Upper lobe of right lung (tissue), 1 donor: ENCODE data around the gene CRYL1. TPM values are rescaled to one million over a fixed set of nuclear protein-coding genes. Genes with fewer than 3 reads are reported as not detected.

Source experiments
- ATAC-seq: fragments of 200-7000 bp; cut with Tn5 transposase; one replicate; pipeline ENCODE4 v1.9.1; 2020; ENCODE audit warnings: mild to moderate bottlenecking, moderate library complexity
- DNase-seq: peaks from one replicate; pipeline ENCODE4 v3.0.0-alpha.2; 2020
- H3K27ac ChIP-seq: fragments of 200-600 bp; one replicate; pipeline ENCODE4 v1.8.0; 2022
- H3K27me3 ChIP-seq: fragments of 200-600 bp; one replicate; pipeline ENCODE4 v1.8.0; 2022; ENCODE audit warnings: mild to moderate bottlenecking
- H3K36me3 ChIP-seq: fragments of 200-600 bp; one replicate; pipeline ENCODE4 v1.8.0; 2022
- H3K4me1 ChIP-seq: fragments of 200-600 bp; one replicate; pipeline ENCODE4 v1.8.0; 2022
- H3K4me3 ChIP-seq: fragments of 200-600 bp; one replicate; pipeline ENCODE4 v1.8.0; 2022; ENCODE audit warnings: mild to moderate bottlenecking
- H3K9me3 ChIP-seq: fragments of 200-600 bp; one replicate; pipeline ENCODE4 v1.8.0; 2022
- CTCF ChIP-seq: fragments of 200-600 bp; IDR thresholded peaks from one replicate; pipeline ENCODE4 v1.8.0; 2022; ENCODE audit warnings: antibody characterized with exemption
- intact Hi-C: fragments of 100-400 bp; cut with DNase I; formaldehyde crosslinking; loops from one replicate; pipeline ENCODE4 v1.11.0; 2022
- microRNA-seq: library from miRNA; unstranded; fragments of <30 nt; microRNA quantifications from one replicate; pipeline ENCODE4 v1.2.0, GENCODE V29; 2020; ENCODE audit warnings: borderline microRNAs expressed
- total RNA-seq: library from RNA; stranded (reverse); fragmentation: NEBNext Ultra II Directional; extraction: Animal tissue kit (Norgen Biotek cat#: 25700); gene quantifications from one replicate; pipeline ENCODE4 v1.2.1, GENCODE V29; 2021
- donor health status: DM: no; HTN: yes; CAD: no; lungs with severe emphysema.

CRYL1 gene
- total RNA-seq, 1 donor from 2014 or later = 28.5 TPM

- no peak for DNase-seq
- H3K4me3 ChIP-seq = no peak overlapping the region
- intact Hi-C loops = no loop called here
- no peaks in the 10 kb centered on the region for H3K4me1 ChIP-seq
- H3K27ac ChIP-seq = no peak overlapping the region
- no peak for ATAC-seq
- H3K9me3 ChIP-seq = no peaks in the 10 kb centered on the region
- TF ChIP-seq CTCF = no peak
- no peaks in the 10 kb centered on the region for H3K27me3 ChIP-seq
- no peaks in the 10 kb centered on the region for H3K36me3 ChIP-seq
Measured at GRCh38 chr13:20358022-20358421, 167.6 kb downstream of the CRYL1 start.

- H3K9me3 ChIP-seq = no peaks in the 10 kb centered on the region
- no peaks in the 10 kb centered on the region for H3K27me3 ChIP-seq
- no peak for DNase-seq
- no peaks in the 10 kb centered on the region for H3K36me3 ChIP-seq
- no peak overlapping the region for H3K27ac ChIP-seq
- H3K4me3 ChIP-seq = no peak overlapping the region
- H3K4me1 ChIP-seq = peaks cover 6% of the 10 kb centered on the region
- no peak for ATAC-seq
- intact Hi-C loops = no loop called here
- TF ChIP-seq CTCF = no peak
Measured at GRCh38 chr13:20356444-20356843, 169.2 kb downstream of the CRYL1 start.

DNA sequence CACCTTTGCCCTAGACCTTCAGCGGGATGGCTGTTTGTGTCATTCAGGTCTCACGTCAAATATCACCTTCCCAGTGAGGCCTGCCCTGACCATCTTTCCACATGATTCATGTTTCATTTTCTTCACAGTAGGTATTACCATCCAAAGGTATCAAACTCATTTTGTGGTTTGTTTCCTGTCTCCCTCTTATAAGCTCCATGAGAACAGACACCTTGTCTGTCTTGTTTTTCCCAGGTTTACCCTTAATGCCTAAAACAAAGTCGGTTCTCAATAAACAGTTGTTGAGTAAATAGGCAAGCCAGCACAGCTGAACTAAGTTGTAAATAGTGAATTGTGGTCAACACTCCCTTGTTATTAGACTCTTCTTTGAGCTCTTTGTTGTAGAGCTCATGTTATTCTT, 170.9 kb downstream of the CRYL1 start:
- Histone ChIP-seq H3K4me3 (no peak overlapping the region), H3K36me3 (no peaks in the 10 kb centered on the region), H3K9me3 (no peaks in the 10 kb centered on the region), H3K27ac (no peak overlapping the region), H3K27me3 (no peaks in the 10 kb centered on the region), H3K4me1 (peaks cover 6% of the 10 kb centered on the region)
- no peak for ATAC-seq
- DNase-seq = no peak
- no peak for TF ChIP-seq CTCF
- intact Hi-C loops = no loop called here

GRCh38 chr13:20353973-20354372, 171.7 kb downstream of the CRYL1 start:
- no peak overlapping the region for H3K4me3 ChIP-seq
- H3K9me3 ChIP-seq = no peaks in the 10 kb centered on the region
- no peak for TF ChIP-seq CTCF
- H3K36me3 ChIP-seq = no peaks in the 10 kb centered on the region
- H3K27me3 ChIP-seq = no peaks in the 10 kb centered on the region
- DNase-seq (no peak), ATAC-seq (no peak)
- intact Hi-C loops = no loop called here
- H3K27ac ChIP-seq = no peak overlapping the region
- H3K4me1 ChIP-seq = peaks cover 6% of the 10 kb centered on the region

Small RNAs within 50 kb of the gene (microRNA-seq; reads per million reads assigned to microRNA genes)
- gene MIR4499 = not detected

Other genes with a start within 250 kb of the CRYL1 start
- gene IFT88, start 41.3 kb upstream of the CRYL1 start, total RNA-seq = 13.6 TPM
- 3.8 TPM for gene IL17D, start 177.8 kb upstream of the CRYL1 start, total RNA-seq
- gene EEF1AKMT1, start 248.1 kb upstream of the CRYL1 start, total RNA-seq = 8.9 TPM